ENCODE results near the gene SHH. TPM values are rescaled to one million over a fixed set of nuclear protein-coding genes. Genes with fewer than 3 reads are reported as not detected.

Gene SHH
- total and polyA plus RNA-seq, 8 donors, result 0.29 to 11.0 (median 2.1) TPM

DNA sequence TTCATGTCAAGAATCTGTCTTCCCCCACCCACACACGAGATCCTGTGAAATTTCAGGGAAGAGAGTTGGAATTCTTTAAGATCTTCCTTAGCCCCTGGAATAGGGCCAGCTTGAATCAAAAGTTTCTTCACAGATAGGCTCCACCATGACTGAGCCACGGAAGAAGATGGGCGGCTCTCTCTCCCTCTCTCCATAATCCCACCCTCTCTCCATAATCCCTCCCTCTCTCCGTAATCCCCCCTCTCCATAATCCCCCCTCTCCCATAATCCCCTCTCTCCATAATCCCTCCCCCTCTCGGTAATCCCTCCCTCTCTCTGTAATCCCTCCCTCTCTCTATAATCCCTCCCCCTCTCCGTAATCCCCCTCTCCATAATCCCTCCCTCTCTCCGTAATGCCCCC lies 20.4 kb downstream of the SHH start:
- Histone ChIP-seq H3K36me3 (no peaks in the 10 kb centered on the region), H3K27me3 (peaks cover 0 to 40% (median 15%) of the 10 kb centered on the region in 3 donors), H3K27ac (no peak overlapping the region), H3K4me1 (peaks cover 10 to 16% (median 13%) of the 10 kb centered on the region in 4 donors), H3K9me3 (no peaks in the 10 kb centered on the region), H3K4me3 (no peak overlapping the region)
- no peak for TF ChIP-seq POLR2AphosphoS5 (IDR thresholded peaks at IDR 0.05)
- no peak for TF ChIP-seq EP300 (IDR thresholded peaks at IDR 0.05)
- no peak for DNase-seq
- 68 to 75% (median 73%) methylated on average over 6 of the region's 7 CpGs for WGBS, 5 donors
- intact Hi-C loops (cut with DNase I; ENCODE audit: low total_unique reads), result loop anchor here (10.0 kb wide), 1 partner anchor 363 kb away; no protein-coding TSS in a partner anchor

- Histone ChIP-seq H3K36me3 (no peaks in the 10 kb centered on the region), H3K27me3 (peaks cover 0 to 37% (median 11%) of the 10 kb centered on the region in 3 donors), H3K4me1 (peaks cover 8 to 13% (median 11%) of the 10 kb centered on the region in 4 donors), H3K4me3 (no peak overlapping the region), H3K27ac (no peak overlapping the region), H3K9me3 (no peaks in the 10 kb centered on the region)
- intact Hi-C loops (cut with DNase I; ENCODE audit: low total_unique reads), result loop anchor here (10.0 kb wide), 1 partner anchor 364 kb away; no protein-coding TSS in a partner anchor
- no peak for DNase-seq
- 77 to 87% (median 81%) methylated on average over 19 of the region's 19 CpGs for WGBS, 5 donors
- TF ChIP-seq EP300 (IDR thresholded peaks at IDR 0.05) (no peak), POLR2A (IDR thresholded peaks at IDR 0.05) (no peak), POLR2AphosphoS5 (IDR thresholded peaks at IDR 0.05) (no peak), CTCF (IDR thresholded peaks at IDR 0.05) (no peak)
Measured at GRCh38 chr7:155791214-155791737, 21.0 kb downstream of the SHH start.

GRCh38 chr7:155790666-155791065 lies 21.6 kb downstream of the SHH start:
- no peak overlapping the region for H3K27ac ChIP-seq
- no peak for DNase-seq
- intact Hi-C loops (cut with DNase I; ENCODE audit: low total_unique reads), result loop anchor here (10.0 kb wide), 1 partner anchor 364 kb away; no protein-coding TSS in a partner anchor
- TF ChIP-seq EP300 (IDR thresholded peaks at IDR 0.05), result no peak
- no peak for TF ChIP-seq CTCF (IDR thresholded peaks at IDR 0.05)
- no peak for TF ChIP-seq POLR2AphosphoS5 (IDR thresholded peaks at IDR 0.05)
- no peak for TF ChIP-seq POLR2A (IDR thresholded peaks at IDR 0.05)
- H3K36me3 ChIP-seq, result no peaks in the 10 kb centered on the region
- peaks cover 0 to 31% (median 11%) of the 10 kb centered on the region in 3 donors for H3K27me3 ChIP-seq
- H3K4me1 ChIP-seq, result peaks cover 8 to 13% (median 11%) of the 10 kb centered on the region in 4 donors
- no peak overlapping the region for H3K4me3 ChIP-seq
- H3K9me3 ChIP-seq, result no peaks in the 10 kb centered on the region
- 45 to 71% (median 55%) methylated on average over 8 of the region's 8 CpGs for WGBS, 5 donors

DNA sequence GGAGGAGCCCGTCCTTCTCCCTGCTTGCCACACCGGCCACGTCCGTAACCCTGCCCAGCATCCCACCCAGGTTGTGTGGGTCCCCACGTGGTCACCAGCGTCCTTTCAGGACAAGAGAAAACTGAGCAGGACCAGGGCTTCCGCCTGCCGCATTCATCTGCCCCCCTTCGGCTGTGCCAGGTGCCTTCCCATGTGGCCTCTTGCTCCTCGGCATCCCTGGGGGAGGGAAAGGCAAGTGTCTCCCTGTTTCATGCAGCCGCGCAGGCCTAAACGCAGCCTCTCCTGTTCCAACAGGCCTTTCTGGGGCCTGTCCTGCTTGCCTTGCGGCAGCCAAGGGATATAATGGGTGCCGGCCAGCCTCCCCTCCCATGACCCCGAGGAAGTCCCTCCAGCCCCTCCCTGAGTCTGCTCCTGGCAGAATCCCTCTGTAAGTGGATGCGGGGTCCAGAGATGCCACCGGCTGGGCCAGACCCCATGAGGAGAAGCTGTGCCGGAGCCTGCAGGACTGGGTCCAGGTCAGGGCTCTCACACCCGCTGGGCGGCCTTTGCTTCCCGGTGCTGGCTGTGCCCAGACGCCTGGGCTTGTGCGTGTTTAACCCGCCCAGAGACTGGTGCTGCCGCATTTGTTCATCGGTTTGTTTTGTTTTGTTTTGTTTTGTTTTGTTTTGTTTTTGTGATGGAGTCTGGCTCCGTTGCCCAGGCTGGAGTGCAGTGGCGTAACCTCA lies 23.1 kb downstream of the SHH start:
- Histone ChIP-seq H3K36me3 (peaks cover 0 to 13% (median 7%) of the 10 kb centered on the region in 4 donors), H3K9me3 (no peaks in the 10 kb centered on the region), H3K27me3 (peaks cover 0 to 27% (median 11%) of the 10 kb centered on the region in 3 donors), H3K4me3 (no peak overlapping the region), H3K27ac (no peak overlapping the region), H3K4me1 (peaks cover 8 to 13% (median 11%) of the 10 kb centered on the region in 4 donors)
- no peak for DNase-seq
- intact Hi-C loops (cut with DNase I; ENCODE audit: low total_unique reads), result no loop called here
- TF ChIP-seq POLR2A (IDR thresholded peaks at IDR 0.05) (no peak), CTCF (IDR thresholded peaks at IDR 0.05) (no peak), POLR2AphosphoS5 (IDR thresholded peaks at IDR 0.05) (no peak), EP300 (IDR thresholded peaks at IDR 0.05) (no peak)
- 85 to 90% (median 87%) methylated on average over 21 to 29 of the region's 29 CpGs for WGBS, 5 donors
